IMR-90 (cell line): ENCODE data around the gene AP1S1. TPM values are rescaled to one million over a fixed set of nuclear protein-coding genes. Genes with fewer than 3 reads are reported as not detected.

Experiments
- ATAC-seq: fragments of 200-7000 bp; cut with Tn5 transposase; 2 replicates; pipeline ENCODE4 v1.9.1; 2020; ENCODE audit warnings: low read depth, mild to moderate bottlenecking, moderate library complexity
- BruUV-seq: library from RNA; stranded (reverse); fragments of 400-500 nt; replicated peaks from 2 replicates; lab custom pipeline; 2021; lab: Mats Ljungman, UMichigan
- CTCF ChIA-PET: fragments of 300-600 bp; formaldehyde crosslinking; extraction: SDS; loops from one replicate; lab custom pipeline; 2021; ENCODE audit warnings: antibody characterized with exemption; lab: Yijun Ruan, JAX
- POLR2A ChIA-PET: fragments of 300-600 bp; sonication (Branson Sonifier 250); formaldehyde crosslinking; loops from one replicate; lab custom pipeline; 2022; ENCODE audit warnings: antibody characterized with exemption; ENCODE audit not compliant: unreplicated experiment; lab: Charles Lee
- DNase-seq: peaks from one replicate; pipeline ENCODE4 v3.0.0; 2013
- H2AFZ ChIP-seq: replicated peaks from 2 replicates; pipeline ENCODE3; 2013; ENCODE audit warnings: low read length, mild to moderate bottlenecking; ENCODE audit not compliant: poor library complexity
- H2AK5ac ChIP-seq: 2 replicates; pipeline ENCODE4 v1.6.1; 2013; ENCODE audit warnings: low read depth, low read length, inconsistent platforms
- H2AK9ac ChIP-seq: replicated peaks from 2 replicates; pipeline ENCODE3; 2013; ENCODE audit warnings: mild to moderate bottlenecking, low read depth, low read length, moderate library complexity; ENCODE audit not compliant: poor library complexity
- H2BK120ac ChIP-seq: 2 replicates; pipeline ENCODE4 v1.6.1; 2013; ENCODE audit warnings: low read depth, low read length, inconsistent platforms
- H2BK15ac ChIP-seq: 3 replicates; pipeline ENCODE4 v1.6.1; 2013; ENCODE audit warnings: low read depth, low read length, inconsistent platforms
- H2BK20ac ChIP-seq: 2 replicates; pipeline ENCODE4 v1.6.1; 2013; ENCODE audit warnings: low read depth, mild to moderate bottlenecking, inconsistent platforms, low read length, moderate library complexity
- H2BK5ac ChIP-seq: 2 replicates; pipeline ENCODE4 v1.6.1; 2013; ENCODE audit warnings: mild to moderate bottlenecking, low read depth, low read length, inconsistent platforms; ENCODE audit not compliant: poor library complexity, severe bottlenecking
- H3K14ac ChIP-seq: replicated peaks from 2 replicates; pipeline ENCODE4 v1.6.1; 2013; ENCODE audit warnings: low read depth, low read length, inconsistent platforms
- H3K18ac ChIP-seq: 2 replicates; pipeline ENCODE4 v1.6.1; 2013; ENCODE audit warnings: low read depth, low read length, control low read depth
- H3K23ac ChIP-seq: 2 replicates; pipeline ENCODE4 v1.6.1; 2013; ENCODE audit warnings: low read depth, low read length, inconsistent platforms
- H3K27ac ChIP-seq: 2 replicates; pipeline ENCODE4 v1.5.1; 2013; ENCODE audit warnings: mild to moderate bottlenecking, control low read depth, low read length; ENCODE audit not compliant: insufficient read depth
- H3K27me3 ChIP-seq: 2 replicates; pipeline ENCODE4 v1.6.1; 2013; ENCODE audit warnings: low read length; ENCODE audit not compliant: control insufficient read depth, insufficient read depth
- H3K36me3 ChIP-seq: 2 replicates; pipeline ENCODE4 v1.6.1; 2013; ENCODE audit warnings: low read length, mixed read lengths; ENCODE audit not compliant: control insufficient read depth, insufficient read depth
- H3K4ac ChIP-seq: 2 replicates; pipeline ENCODE4 v1.6.1; 2013; ENCODE audit warnings: low read depth, low read length, inconsistent platforms
- H3K4me1 ChIP-seq: 2 replicates; pipeline ENCODE4 v1.6.1; 2013; ENCODE audit warnings: low read length, mixed read lengths; ENCODE audit not compliant: control insufficient read depth, insufficient read depth
- H3K4me2 ChIP-seq: 2 replicates; pipeline ENCODE4 v1.6.1; 2013; ENCODE audit warnings: low read depth, mild to moderate bottlenecking, control low read depth, low read length, moderate library complexity
- H3K4me3 ChIP-seq: 2 replicates; pipeline ENCODE4 v1.5.1; 2013; ENCODE audit warnings: low read depth, mild to moderate bottlenecking, control low read depth, low read length, moderate library complexity; ENCODE audit not compliant: insufficient read depth
- H3K56ac ChIP-seq: 2 replicates; pipeline ENCODE4 v1.6.1; 2013; ENCODE audit warnings: low read length, inconsistent platforms; ENCODE audit not compliant: insufficient read depth; ENCODE audit errors: extremely low read depth
- H3K79me1 ChIP-seq, 2 experiments: 2 replicates each; pipeline ENCODE4 v1.6.1; 2013; ENCODE audit warnings: low read length in 2 of 2, inconsistent platforms in 1 of 2, low read depth in 1 of 2
- H3K9ac ChIP-seq: 2 replicates; pipeline ENCODE4 v1.6.1; 2013; ENCODE audit warnings: low read depth, low read length, control low read depth
- H3K9me1 ChIP-seq: 2 replicates; pipeline ENCODE4 v1.6.1; 2013; ENCODE audit warnings: low read length, inconsistent platforms; ENCODE audit not compliant: insufficient read depth
- H3K9me3 ChIP-seq: 2 replicates; pipeline ENCODE4 v1.6.1; 2013; ENCODE audit warnings: low read length; ENCODE audit not compliant: control insufficient read depth, insufficient read depth
- H4K20me1 ChIP-seq: 2 replicates; pipeline ENCODE4 v1.6.1; 2013; ENCODE audit warnings: low read length, inconsistent platforms; ENCODE audit not compliant: insufficient read depth
- H4K5ac ChIP-seq: 2 replicates; pipeline ENCODE4 v1.6.1; 2013; ENCODE audit warnings: mild to moderate bottlenecking, low read depth, low read length, control low read depth
- H4K8ac ChIP-seq, 2 experiments: 2 replicates each; pipeline ENCODE4 v1.6.1; 2013; ENCODE audit warnings: low read depth in 2 of 2, low read length in 2 of 2, control low read depth in 1 of 2, inconsistent platforms in 1 of 2
- H4K91ac ChIP-seq: 2 replicates; pipeline ENCODE4 v1.6.1; 2013; ENCODE audit warnings: low read depth, low read length, inconsistent platforms; ENCODE audit not compliant: insufficient read depth
- CTCF ChIP-seq: conservative IDR thresholded peaks from 2 replicates; pipeline ENCODE4 v1.5.1; 2012; ENCODE audit warnings: mild to moderate bottlenecking, low read depth, low read length, improper control_type of control experiment
- MXI1 ChIP-seq: IDR thresholded peaks from 2 replicates; pipeline ENCODE4 v1.6.1; 2012; ENCODE audit warnings: low read depth, mild to moderate bottlenecking, low read length, moderate library complexity, borderline replicate concordance
- whole genome bisulfite sequencing, 2 experiments: methylation state at CpG; one replicate each; pipeline versions ENCODE4 v1.1.5 to v1.1.7; 2013; ENCODE audit warnings: missing lambda C conversion rate in 2 of 2; ENCODE audit not compliant: insufficient read length in 1 of 2; ENCODE audit errors: extremely low coverage in 2 of 2; 5-methylcytosine and 5-hydroxymethylcytosine counted together
- dilution Hi-C: fragments of 300-500 bp; cut with HindIII; formaldehyde crosslinking; loops from one replicate; pipeline ENCODE4 v1.14.3; 2018; ENCODE audit warnings: low sequenced_read_pairs; ENCODE audit not compliant: unreplicated experiment
- in situ Hi-C: fragments of 300-500 bp; cut with MboI; formaldehyde crosslinking; loops from 3 replicates; pipeline ENCODE4 v1.14.3; 2019; ENCODE audit warnings: low sequenced_read_pairs, inconsistent platforms, mixed read lengths
- intact Hi-C: fragments of 100-400 bp; cut with micrococcal nuclease; formaldehyde crosslinking; loops from 2 replicates; pipeline ENCODE4 v1.10.0; 2022
- polyA plus RNA-seq, 3 experiments: library from polyadenylated mRNA; depleted of rRNA; stranded (reverse); fragments of >200 nt; gene quantifications; 2 replicates each; pipeline ENCODE4 v1.2.3, GENCODE V29; 2012; ENCODE audit warnings: low replicate concordance in 1 of 3
- total RNA-seq: library from RNA; depleted of rRNA; stranded (reverse); fragments of >200 nt; gene quantifications from 2 replicates; pipeline ENCODE4 v1.2.3, GENCODE V29; 2012

Gene AP1S1
- total and polyA plus RNA-seq, 2 of the 4 experiments (the other 2 are of a cell fraction) = 187 to 295 TPM

- Histone ChIP-seq H2AFZ (peak overlapping the region; percentile 96), H2BK15ac (no peak overlapping the region), H4K8ac (no peak overlapping the region), H4K91ac (no peak overlapping the region), H3K14ac (no peak overlapping the region), H3K79me1 (peaks cover 0 to 3% of the 10 kb centered on the region in 2 experiments; a peak in 1 of 4 replicates), H3K27me3 (peaks cover 37% of the 10 kb centered on the region), H2BK120ac (no peak overlapping the region), H2AK9ac (peak overlapping the region; percentile 9), H3K18ac (no peak overlapping the region), H3K23ac (no peak overlapping the region), H4K5ac (no peak overlapping the region), H2BK5ac (no peak overlapping the region), H3K4me3 (peak overlapping the region; percentile 45), H2BK20ac (no peak overlapping the region), H2AK5ac (no peak overlapping the region), H3K9me3 (no peaks in the 10 kb centered on the region), H3K4me1 (peaks cover 18% of the 10 kb centered on the region), H3K9ac (no peak overlapping the region), H3K4me2 (peak overlapping the region; percentile 96), H3K27ac (no peak overlapping the region), H3K36me3 (peaks cover 2% of the 10 kb centered on the region; the same call in 1 of the 2 replicates), H3K56ac (no peak overlapping the region), H4K20me1 (peaks cover 14% of the 10 kb centered on the region; the same call in 1 of the 2 replicates), H3K4ac (no peak overlapping the region), H3K9me1 (peaks cover 14% of the 10 kb centered on the region)
- in situ Hi-C loops (no loop called here), intact Hi-C loops (no loop called here), dilution Hi-C loops (no loop called here)
- no peak for DNase-seq
- 3% methylated on average over 13 of the region's 38 CpGs; no CpG with 5 or more reads in 1 of the 2 experiments for WGBS, 2 experiments
- POLR2A ChIA-PET = interaction anchor here (0.6 kb wide), 1 partner anchor 10 kb away, joined by 5 read pairs; no protein-coding TSS in a partner anchor
- BruUV-seq = no TSS peak
- no peak for ATAC-seq
- TF ChIP-seq CTCF (no peak), MXI1 (0 out of 2 replicates have a peak, but pooled peaks have one; percentile 23)
- CTCF ChIA-PET = interaction anchor here (1.4 kb wide), 1 partner anchor 27 kb away, joined by 6 read pairs; no protein-coding TSS in a partner anchor
Observed at GRCh38 chr7:101165958-101166647, 11.8 kb downstream of the AP1S1 start.
